GM23248 (cell line): Measurements from ENCODE around the gene WDR76.

Experiments used
- EZH2 ChIP-seq: fragments of 200-600 bp; sonication (generic); IDR thresholded peaks from 2 replicates; pipeline ENCODE4 v1.6.1; 2018; ENCODE audit warnings: antibody characterized with exemption, mild to moderate bottlenecking; ENCODE audit not compliant: insufficient read depth, poor library complexity, severe bottlenecking
- EZH2phosphoT487 ChIP-seq: fragments of 200-600 bp; sonication (generic); IDR thresholded peaks from 2 replicates; pipeline ENCODE4 v1.6.1; 2018; ENCODE audit warnings: antibody characterized with exemption, moderate library complexity, mild to moderate bottlenecking, low read depth; ENCODE audit not compliant: insufficient read depth

DNA sequence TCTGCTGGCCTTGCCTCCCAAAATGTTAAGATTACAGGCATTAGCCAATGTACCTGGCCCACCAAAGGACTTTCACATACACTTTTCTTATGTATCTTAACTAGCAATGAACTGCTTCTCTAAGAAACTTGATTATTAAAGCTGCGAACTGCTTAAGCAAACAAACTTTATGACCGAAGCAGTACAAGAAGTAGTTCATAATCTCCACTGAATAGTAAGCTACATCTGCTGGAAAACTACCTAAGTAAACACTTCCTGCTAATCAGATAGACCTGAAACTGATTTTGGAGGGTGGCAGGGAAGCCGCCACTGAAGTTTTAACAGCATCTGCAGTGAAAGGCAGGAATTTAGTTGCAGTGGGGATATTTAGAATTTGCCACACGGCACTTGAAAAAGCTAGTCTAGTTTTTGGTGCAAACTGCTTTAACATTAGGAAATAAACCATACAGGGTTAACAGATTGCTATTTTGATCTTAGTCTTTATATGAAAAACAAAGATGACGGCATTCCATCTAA lies 18.3 kb upstream of the WDR76 start:
- TF ChIP-seq EZH2 (no peak), EZH2phosphoT487 (no peak)
